ENCODE measurements around the gene BCKDHB. TPM values are rescaled to one million over a fixed set of nuclear protein-coding genes. Genes with fewer than 3 reads are reported as not detected.

Gene BCKDHB
- total RNA-seq, 2 donors from 2014 or later, result 19.0 to 33.0 TPM

GRCh38 chr6:80173411-80173810 lies 66.9 kb downstream of the BCKDHB start:
- Histone ChIP-seq H3K9me3 (no peaks in the 10 kb centered on the region), H3K36me3 (no peaks in the 10 kb centered on the region), H3K4me3 (no peak overlapping the region), H3K27me3 (replicated peaks; ENCODE audit: insufficient read depth) (no peaks in the 10 kb centered on the region), H3K4me1 (replicated peaks) (no peaks in the 10 kb centered on the region), H3K27ac (no peak overlapping the region)
- intact Hi-C loops (cut with DNase I), result no loop called here
- no peak for TF ChIP-seq POLR2AphosphoS5 (IDR thresholded peaks at IDR 0.05)
- TF ChIP-seq, protein P1, sequence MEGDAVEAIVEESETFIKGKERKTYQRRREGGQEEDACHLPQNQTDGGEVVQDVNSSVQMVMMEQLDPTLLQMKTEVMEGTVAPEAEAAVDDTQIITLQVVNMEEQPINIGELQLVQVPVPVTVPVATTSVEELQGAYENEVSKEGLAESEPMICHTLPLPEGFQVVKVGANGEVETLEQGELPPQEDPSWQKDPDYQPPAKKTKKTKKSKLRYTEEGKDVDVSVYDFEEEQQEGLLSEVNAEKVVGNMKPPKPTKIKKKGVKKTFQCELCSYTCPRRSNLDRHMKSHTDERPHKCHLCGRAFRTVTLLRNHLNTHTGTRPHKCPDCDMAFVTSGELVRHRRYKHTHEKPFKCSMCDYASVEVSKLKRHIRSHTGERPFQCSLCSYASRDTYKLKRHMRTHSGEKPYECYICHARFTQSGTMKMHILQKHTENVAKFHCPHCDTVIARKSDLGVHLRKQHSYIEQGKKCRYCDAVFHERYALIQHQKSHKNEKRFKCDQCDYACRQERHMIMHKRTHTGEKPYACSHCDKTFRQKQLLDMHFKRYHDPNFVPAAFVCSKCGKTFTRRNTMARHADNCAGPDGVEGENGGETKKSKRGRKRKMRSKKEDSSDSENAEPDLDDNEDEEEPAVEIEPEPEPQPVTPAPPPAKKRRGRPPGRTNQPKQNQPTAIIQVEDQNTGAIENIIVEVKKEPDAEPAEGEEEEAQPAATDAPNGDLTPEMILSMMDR (IDR thresholded peaks at IDR 0.05), result no peak
- no peak for TF ChIP-seq POLR2A (IDR thresholded peaks at IDR 0.05)
- no peak for DNase-seq (ENCODE audit: low spot score)
- WGBS, result 100% methylated on average over 1 of the region's 1 CpG

DNA sequence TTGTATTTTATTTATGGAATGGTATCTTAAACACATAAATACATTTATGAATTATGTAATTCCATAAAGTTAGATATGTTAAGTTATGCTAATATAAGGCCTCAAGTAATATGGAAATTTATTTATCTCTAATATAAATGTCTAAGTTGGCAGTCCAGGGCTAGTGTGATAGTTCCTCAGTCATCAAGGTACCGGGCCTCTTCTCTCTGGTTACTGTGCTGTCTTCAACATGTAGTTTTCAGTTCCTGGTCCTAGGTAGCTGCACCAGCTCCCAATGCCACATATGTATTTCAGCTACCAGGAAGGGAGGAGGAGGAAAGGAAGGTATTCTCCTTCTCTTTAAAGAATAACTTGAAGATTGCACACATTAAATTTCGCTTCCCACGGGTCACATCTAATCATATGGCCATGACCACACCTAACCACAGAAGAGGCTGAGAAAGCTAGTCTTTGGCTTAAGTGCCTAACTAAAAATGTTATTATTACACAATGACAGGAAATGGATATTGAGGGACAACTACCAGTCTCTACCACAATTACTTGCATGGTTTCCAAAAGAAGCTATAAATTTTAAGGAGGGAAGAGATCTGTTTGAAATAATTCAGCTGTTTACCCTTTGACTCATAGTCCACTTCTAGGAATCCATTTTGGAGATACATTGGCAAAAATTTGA lies 68.6 kb downstream of the BCKDHB start:
- Histone ChIP-seq H3K9me3 (no peaks in the 10 kb centered on the region), H3K4me3 (no peak overlapping the region), H3K27ac (no peak overlapping the region), H3K36me3 (no peaks in the 10 kb centered on the region), H3K4me1 (replicated peaks) (no peaks in the 10 kb centered on the region), H3K27me3 (replicated peaks; ENCODE audit: insufficient read depth) (no peaks in the 10 kb centered on the region)
- intact Hi-C loops (cut with DNase I), result no loop called here
- WGBS, result 89% methylated on average over 3 of the region's 3 CpGs
- no peak for DNase-seq (ENCODE audit: low spot score)
- TF ChIP-seq POLR2A (IDR thresholded peaks at IDR 0.05), result no peak
- TF ChIP-seq, protein P1 (IDR thresholded peaks at IDR 0.05), result no peak
- no peak for TF ChIP-seq POLR2AphosphoS5 (IDR thresholded peaks at IDR 0.05)

DNA sequence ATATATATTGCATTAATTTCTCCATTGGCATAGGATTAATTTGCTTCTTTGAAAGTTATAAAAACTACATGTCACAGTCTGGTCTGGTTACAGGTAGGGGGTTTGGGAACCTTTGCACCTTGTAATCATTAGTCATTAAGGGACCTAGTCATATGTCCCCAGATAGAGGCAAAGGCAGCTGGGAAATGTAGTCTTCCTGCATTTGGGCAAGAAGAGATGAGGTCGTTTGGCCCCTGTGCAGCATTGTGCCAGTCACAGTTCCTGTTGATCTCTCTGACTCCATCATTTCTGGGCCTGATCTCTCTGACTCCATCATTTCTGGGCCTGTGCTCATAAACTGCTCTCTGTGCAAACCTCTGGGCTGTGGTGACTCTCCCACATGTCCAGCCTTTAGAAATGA lies 73.2 kb downstream of the BCKDHB start:
- H3K36me3 ChIP-seq, result no peaks in the 10 kb centered on the region
- H3K4me1 ChIP-seq (replicated peaks), result no peaks in the 10 kb centered on the region
- H3K27ac ChIP-seq, result no peak overlapping the region
- WGBS, result 65% methylated on average over 1 of the region's 1 CpG
- no peak for TF ChIP-seq POLR2AphosphoS5 (IDR thresholded peaks at IDR 0.05)
- TF ChIP-seq POLR2A (IDR thresholded peaks at IDR 0.05), result no peak
- no peak overlapping the region for H3K4me3 ChIP-seq
- no peak for DNase-seq (ENCODE audit: low spot score)
- no peaks in the 10 kb centered on the region for H3K27me3 ChIP-seq (replicated peaks; ENCODE audit: insufficient read depth)
- intact Hi-C loops (cut with DNase I), result no loop called here
- H3K9me3 ChIP-seq, result no peaks in the 10 kb centered on the region

DNA sequence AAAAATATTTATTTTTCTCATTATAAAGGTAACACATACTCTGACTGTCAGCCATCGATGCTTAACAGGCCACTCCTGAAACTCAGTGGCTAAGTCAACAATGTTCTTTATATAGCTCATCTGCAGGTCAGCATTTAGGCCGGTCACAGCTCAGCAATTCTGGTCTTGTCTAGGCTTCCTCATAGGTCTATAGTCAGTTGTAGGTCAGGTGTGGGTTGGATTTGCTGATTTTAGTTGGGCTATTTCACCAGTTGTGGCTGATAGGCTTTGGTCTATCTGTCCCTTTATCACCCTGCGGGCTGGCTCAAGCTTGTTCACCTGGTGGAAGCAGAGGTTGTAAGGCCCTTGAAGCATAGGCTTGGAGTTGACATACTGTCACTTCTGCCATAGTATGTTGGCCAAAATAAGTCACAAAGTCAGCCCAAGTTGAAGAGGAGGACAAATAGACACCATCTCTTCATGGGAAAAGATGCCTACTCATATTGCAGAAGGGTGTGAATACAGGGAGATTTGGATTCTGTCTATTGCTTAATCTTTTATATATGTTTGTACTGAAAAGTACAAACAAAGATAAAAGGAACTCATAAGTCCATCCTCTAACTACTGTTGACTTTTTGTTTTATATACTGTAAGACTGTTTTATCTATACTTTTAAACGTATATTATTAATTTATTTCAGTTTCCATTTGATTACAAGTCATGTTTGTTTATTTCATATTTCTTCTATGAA lies 75.0 kb downstream of the BCKDHB start:
- intact Hi-C loops (cut with DNase I), result no loop called here
- Histone ChIP-seq H3K4me1 (replicated peaks) (no peaks in the 10 kb centered on the region), H3K27me3 (replicated peaks; ENCODE audit: insufficient read depth) (no peaks in the 10 kb centered on the region), H3K36me3 (no peaks in the 10 kb centered on the region), H3K27ac (no peak overlapping the region), H3K4me3 (no peak overlapping the region), H3K9me3 (no peaks in the 10 kb centered on the region)
- no peak for DNase-seq (ENCODE audit: low spot score)
- 70% methylated on average over 4 of the region's 4 CpGs for WGBS
- TF ChIP-seq POLR2A (IDR thresholded peaks at IDR 0.05) (no peak), POLR2AphosphoS5 (IDR thresholded peaks at IDR 0.05) (no peak)
- TF ChIP-seq, protein P1 (IDR thresholded peaks at IDR 0.05), result no peak

DNA sequence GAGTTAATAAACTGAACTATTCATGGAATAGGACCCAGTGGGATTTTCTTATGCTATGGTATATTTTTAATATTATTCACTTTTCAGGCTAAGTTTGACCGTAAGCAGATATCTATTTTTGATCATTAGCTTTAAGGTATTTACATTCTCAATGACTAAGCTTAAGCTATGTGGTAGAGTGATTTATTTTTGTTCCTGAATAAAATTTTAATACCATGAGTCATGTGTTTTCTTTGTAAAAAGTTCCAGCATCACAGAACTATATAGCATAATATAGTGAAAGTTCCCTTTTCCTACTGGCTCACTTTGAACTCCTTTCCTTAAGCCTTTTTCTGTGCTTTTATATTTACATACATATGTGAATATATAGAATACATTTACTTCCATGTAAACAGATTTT lies 75.8 kb downstream of the BCKDHB start:
- no peak for TF ChIP-seq POLR2A (IDR thresholded peaks at IDR 0.05)
- DNase-seq (ENCODE audit: low spot score), result no peak
- Histone ChIP-seq H3K4me1 (replicated peaks) (no peaks in the 10 kb centered on the region), H3K27me3 (replicated peaks; ENCODE audit: insufficient read depth) (no peaks in the 10 kb centered on the region), H3K9me3 (no peaks in the 10 kb centered on the region), H3K27ac (no peak overlapping the region), H3K4me3 (no peak overlapping the region), H3K36me3 (no peaks in the 10 kb centered on the region)
- 65% methylated on average over 1 of the region's 1 CpG for WGBS
- intact Hi-C loops (cut with DNase I), result no loop called here

Data from prostate gland (tissue), 2 donors.